HCT116 (cell line): ENCODE results near the gene FLNA. TPM values are rescaled to one million over a fixed set of nuclear protein-coding genes. Genes with fewer than 3 reads are reported as not detected.
"Not testable (repeated sequence)": the region's sequence is repeated elsewhere in the genome, so short reads cannot be mapped to it uniquely, and the experiment has no call there.

ENCODE experiments used
- ATAC-seq: fragments of 200-7000 bp; cut with Tn5 transposase; 2 replicates; pipeline ENCODE4 v1.9.1; 2020; ENCODE audit warnings: mild to moderate bottlenecking, moderate library complexity
- BruUV-seq: library from RNA; stranded (reverse); fragments of 400-500 nt; replicated peaks from 2 replicates; lab custom pipeline; 2021; lab: Mats Ljungman, UMichigan
- CTCF ChIA-PET: fragments of 300-600 bp; sonication (Branson Sonifier 250); formaldehyde crosslinking; loops from one replicate; lab custom pipeline; 2021; ENCODE audit warnings: antibody characterized with exemption; lab: Charles Lee
- POLR2A ChIA-PET: fragments of 300-600, 350-600 bp; sonication (Branson Sonifier 250); formaldehyde crosslinking; loops from one replicate; lab custom pipeline; 2021; ENCODE audit warnings: antibody characterized with exemption; lab: Charles Lee
- RAD21 ChIA-PET, 2 experiments: fragments of 300-600 bp; sonication (Branson Sonifier 250); formaldehyde crosslinking; loops; one replicate each; lab custom pipeline; 2023; ENCODE audit warnings: low total read pairs in 2 of 2; ENCODE audit not compliant: uncharacterized antibody in 2 of 2, unreplicated experiment in 2 of 2, low non-redundant PET in 1 of 2; lab: Charles Lee
- DNase-seq: peaks from one replicate; pipeline ENCODE4 v3.0.0-alpha.2; 2010; ENCODE audit warnings: low read depth, low spot score
- H2AFZ ChIP-seq: fragments of 200-600 bp; shearing (Covaris generic), sonication (generic); 2 replicates; pipeline ENCODE4 v1.6.1; 2017; ENCODE audit warnings: low read depth, mixed run types, mixed read lengths, antibody characterized with exemption, low read length; ENCODE audit not compliant: poor library complexity, severe bottlenecking
- H3K27ac ChIP-seq: 2 replicates; pipeline ENCODE4 v1.5.1; 2012; ENCODE audit warnings: low read depth, low read length
- H3K27me3 ChIP-seq: fragments of 200-600 bp; sonication (generic); 2 replicates; pipeline ENCODE4 v1.6.1; 2016; ENCODE audit warnings: mixed run types, low read length, mixed read lengths; ENCODE audit not compliant: insufficient read depth
- H3K36me3 ChIP-seq, 2 experiments: fragments of 200-500 bp in 1 of 2; fragments of 200-600 bp in 1 of 2; sonication (Bioruptor generic) in 1 of 2; sonication (generic) in 1 of 2; 2 replicates each; pipeline versions ENCODE4 v1.5.1 to v1.6.1; 2014 to 2016; ENCODE audit warnings: low read length in 2 of 2, inconsistent platforms in 1 of 2, mixed read lengths in 1 of 2, mixed run types in 1 of 2; ENCODE audit not compliant: insufficient read depth in 2 of 2, control insufficient read depth in 1 of 2
- H3K4me1 ChIP-seq, 2 experiments: fragments of 200-600 bp in 1 of 2; sonication (generic) in 1 of 2; 2 replicates each; pipeline versions ENCODE4 v1.5.1 to v1.6.1; 2012 to 2017; ENCODE audit warnings: low read length in 2 of 2, inconsistent platforms in 1 of 2, mild to moderate bottlenecking in 1 of 2, mixed read lengths in 1 of 2, mixed run types in 1 of 2, moderate library complexity in 1 of 2; ENCODE audit not compliant: insufficient read depth in 2 of 2, control insufficient read depth in 1 of 2
- H3K4me2 ChIP-seq: fragments of 200-600 bp; sonication (generic); 2 replicates; pipeline ENCODE4 v1.6.1; 2017; ENCODE audit warnings: mixed run types, low read length, mixed read lengths
- H3K4me3 ChIP-seq, 2 experiments: fragments of 200-600 bp in 1 of 2; sonication (generic) in 1 of 2; replicated peaks in 1 of 2; 2 replicates each; pipeline ENCODE4 v1.5.1; 2011 to 2016; ENCODE audit warnings: low read length in 2 of 2, control low read depth in 1 of 2, low read depth in 1 of 2, mild to moderate bottlenecking in 1 of 2, mixed read lengths in 1 of 2, mixed run types in 1 of 2
- H3K79me2 ChIP-seq: fragments of 200-600 bp; sonication (generic); 2 replicates; pipeline ENCODE4 v1.6.1; 2017; ENCODE audit warnings: mild to moderate bottlenecking, mixed run types, low read length, moderate library complexity, mixed read lengths; ENCODE audit not compliant: insufficient read depth
- H3K9ac ChIP-seq: fragments of 200-600 bp; sonication (generic); 2 replicates; pipeline ENCODE4 v1.6.1; 2016; ENCODE audit warnings: low read length, mixed read lengths
- H3K9me2 ChIP-seq: fragments of 200-600 bp; sonication (generic), shearing (Covaris generic); 2 replicates; pipeline ENCODE4 v1.6.1; 2017; ENCODE audit warnings: mixed run types, mild to moderate bottlenecking, moderate library complexity; ENCODE audit not compliant: insufficient read depth
- H3K9me3 ChIP-seq, 2 experiments: fragments of 200-500 bp in 1 of 2; fragments of 200-600 bp in 1 of 2; sonication (Bioruptor generic) in 1 of 2; sonication (generic) in 1 of 2; 2 replicates each; pipeline ENCODE4 v1.6.1; 2014 to 2017; ENCODE audit warnings: low read length in 2 of 2, mixed read lengths in 2 of 2, inconsistent platforms in 1 of 2, low read depth in 1 of 2, mild to moderate bottlenecking in 1 of 2, mixed run types in 1 of 2, moderate library complexity in 1 of 2; ENCODE audit not compliant: control insufficient read depth in 1 of 2, insufficient read depth in 1 of 2
- H4K20me1 ChIP-seq: fragments of 200-600 bp; sonication (generic), shearing (Covaris generic); 2 replicates; pipeline ENCODE4 v1.6.1; 2017; ENCODE audit warnings: mixed run types, mild to moderate bottlenecking, moderate library complexity; ENCODE audit not compliant: insufficient read depth
- EGR1 ChIP-seq: IDR thresholded peaks from 2 replicates; pipeline ENCODE4 v1.6.1; 2012; ENCODE audit warnings: low read depth
- EZH2 ChIP-seq: fragments of 200-600 bp; sonication (generic); IDR thresholded peaks from 2 replicates; pipeline ENCODE4 v1.6.1; 2017; ENCODE audit warnings: antibody characterized with exemption, mixed run types
- EZH2phosphoT487 ChIP-seq: fragments of 200-600 bp; IDR thresholded peaks from 2 replicates; pipeline ENCODE4 v1.6.1; 2018; ENCODE audit warnings: antibody characterized with exemption, borderline replicate concordance
- FOSL1 ChIP-seq: IDR thresholded peaks from 2 replicates; pipeline ENCODE4 v1.6.1; 2012; ENCODE audit warnings: low read depth
- JUND ChIP-seq: IDR thresholded peaks from 2 replicates; pipeline ENCODE4 v1.6.1; 2012
- POLR2A ChIP-seq: IDR thresholded peaks from 2 replicates; pipeline ENCODE4 v1.7.0; 2011; ENCODE audit warnings: borderline replicate concordance; ENCODE audit not compliant: insufficient read depth, insufficient read length; ENCODE audit errors: extremely low read depth
- SP1 ChIP-seq: IDR thresholded peaks from 2 replicates; pipeline ENCODE4 v1.6.1; 2012; ENCODE audit warnings: low read depth
- SRF ChIP-seq: IDR thresholded peaks from 2 replicates; pipeline ENCODE4 v1.6.1; 2012; ENCODE audit warnings: low read depth
- intact Hi-C: fragments of 100-400 bp; cut with micrococcal nuclease; formaldehyde crosslinking; loops from 2 replicates; pipeline ENCODE4 v1.10.0; 2022
- total RNA-seq: library from RNA; stranded (reverse); gene quantifications from one replicate; pipeline ENCODE4 v1.2.1, GENCODE V29; 2021; ENCODE audit not compliant: unreplicated experiment
- TF ChIP-seq, protein P1 (sequence below): IDR thresholded peaks from 2 replicates; pipeline ENCODE4 v1.6.1; 2012; ENCODE audit warnings: low read depth
- TF ChIP-seq, protein P2 (sequence below), 3 experiments: fragments of 200-600 bp in 1 of 3; sonication (generic) in 1 of 3; IDR thresholded peaks in 2 of 3; conservative IDR thresholded peaks in 1 of 3; 2 replicates each; pipeline ENCODE4 v1.5.1; 2012 to 2017; ENCODE audit warnings: low read depth in 2 of 3, low read length in 2 of 3, antibody characterized with exemption in 1 of 3, borderline replicate concordance in 1 of 3, control low read depth in 1 of 3, mild to moderate bottlenecking in 1 of 3, mixed read lengths in 1 of 3, mixed run types in 1 of 3, moderate library complexity in 1 of 3; ENCODE audit not compliant: insufficient read depth in 1 of 3
- TF ChIP-seq, protein P3 (sequence below): IDR thresholded peaks from 2 replicates; pipeline ENCODE4 v1.6.1; 2012

The FLNA gene
- total RNA-seq, 1 experiment from 2014 or later = 546 TPM

DNA sequence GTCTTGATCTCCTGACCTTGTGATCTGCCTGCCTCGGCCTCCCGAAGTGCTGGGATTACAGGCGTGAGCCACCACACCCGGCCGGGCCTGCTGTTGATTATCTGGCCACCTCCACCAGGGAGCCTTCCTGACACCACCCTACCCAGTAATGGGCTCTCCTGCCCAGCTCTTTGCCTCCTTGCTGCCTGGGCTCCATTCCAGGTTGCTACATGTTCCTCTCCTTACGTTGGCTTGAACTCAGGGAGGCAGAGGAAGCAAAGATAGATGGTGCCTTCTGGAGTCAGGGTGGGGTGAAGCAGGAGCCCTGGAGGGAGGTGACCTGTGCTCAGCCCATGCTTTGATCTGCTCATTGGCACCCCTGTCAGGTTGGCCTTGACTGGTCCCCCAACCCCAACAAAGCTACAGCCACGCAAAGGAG, 26.3 kb downstream of the FLNA start:
- CTCF ChIA-PET = no interaction called here
- no peak overlapping the region for H3K9ac ChIP-seq
- H4K20me1 ChIP-seq = no peaks in the 10 kb centered on the region
- POLR2A ChIA-PET = no interaction called here
- H3K4me1 ChIP-seq = no peaks in the 10 kb centered on the region
- intact Hi-C loops = no loop called here
- RAD21 ChIA-PET = no interaction called here
- H3K27ac ChIP-seq = no peak overlapping the region
- H3K9me2 ChIP-seq = no peaks in the 10 kb centered on the region
- no peak overlapping the region for H3K4me3 ChIP-seq
- H3K4me2 ChIP-seq = no peak overlapping the region
- H3K9me3 ChIP-seq = no peaks in the 10 kb centered on the region
- DNase-seq (no peak), ATAC-seq (no peak)
- TF ChIP-seq, protein P1, sequence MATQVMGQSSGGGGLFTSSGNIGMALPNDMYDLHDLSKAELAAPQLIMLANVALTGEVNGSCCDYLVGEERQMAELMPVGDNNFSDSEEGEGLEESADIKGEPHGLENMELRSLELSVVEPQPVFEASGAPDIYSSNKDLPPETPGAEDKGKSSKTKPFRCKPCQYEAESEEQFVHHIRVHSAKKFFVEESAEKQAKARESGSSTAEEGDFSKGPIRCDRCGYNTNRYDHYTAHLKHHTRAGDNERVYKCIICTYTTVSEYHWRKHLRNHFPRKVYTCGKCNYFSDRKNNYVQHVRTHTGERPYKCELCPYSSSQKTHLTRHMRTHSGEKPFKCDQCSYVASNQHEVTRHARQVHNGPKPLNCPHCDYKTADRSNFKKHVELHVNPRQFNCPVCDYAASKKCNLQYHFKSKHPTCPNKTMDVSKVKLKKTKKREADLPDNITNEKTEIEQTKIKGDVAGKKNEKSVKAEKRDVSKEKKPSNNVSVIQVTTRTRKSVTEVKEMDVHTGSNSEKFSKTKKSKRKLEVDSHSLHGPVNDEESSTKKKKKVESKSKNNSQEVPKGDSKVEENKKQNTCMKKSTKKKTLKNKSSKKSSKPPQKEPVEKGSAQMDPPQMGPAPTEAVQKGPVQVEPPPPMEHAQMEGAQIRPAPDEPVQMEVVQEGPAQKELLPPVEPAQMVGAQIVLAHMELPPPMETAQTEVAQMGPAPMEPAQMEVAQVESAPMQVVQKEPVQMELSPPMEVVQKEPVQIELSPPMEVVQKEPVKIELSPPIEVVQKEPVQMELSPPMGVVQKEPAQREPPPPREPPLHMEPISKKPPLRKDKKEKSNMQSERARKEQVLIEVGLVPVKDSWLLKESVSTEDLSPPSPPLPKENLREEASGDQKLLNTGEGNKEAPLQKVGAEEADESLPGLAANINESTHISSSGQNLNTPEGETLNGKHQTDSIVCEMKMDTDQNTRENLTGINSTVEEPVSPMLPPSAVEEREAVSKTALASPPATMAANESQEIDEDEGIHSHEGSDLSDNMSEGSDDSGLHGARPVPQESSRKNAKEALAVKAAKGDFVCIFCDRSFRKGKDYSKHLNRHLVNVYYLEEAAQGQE = no peak
- TF ChIP-seq EZH2 (no peak), EZH2phosphoT487 (no peak), FOSL1 (no peak), JUND (no peak), SP1 (no peak), EGR1 (no peak), POLR2A (no peak), SRF (no peak)
- TF ChIP-seq, protein P2, sequence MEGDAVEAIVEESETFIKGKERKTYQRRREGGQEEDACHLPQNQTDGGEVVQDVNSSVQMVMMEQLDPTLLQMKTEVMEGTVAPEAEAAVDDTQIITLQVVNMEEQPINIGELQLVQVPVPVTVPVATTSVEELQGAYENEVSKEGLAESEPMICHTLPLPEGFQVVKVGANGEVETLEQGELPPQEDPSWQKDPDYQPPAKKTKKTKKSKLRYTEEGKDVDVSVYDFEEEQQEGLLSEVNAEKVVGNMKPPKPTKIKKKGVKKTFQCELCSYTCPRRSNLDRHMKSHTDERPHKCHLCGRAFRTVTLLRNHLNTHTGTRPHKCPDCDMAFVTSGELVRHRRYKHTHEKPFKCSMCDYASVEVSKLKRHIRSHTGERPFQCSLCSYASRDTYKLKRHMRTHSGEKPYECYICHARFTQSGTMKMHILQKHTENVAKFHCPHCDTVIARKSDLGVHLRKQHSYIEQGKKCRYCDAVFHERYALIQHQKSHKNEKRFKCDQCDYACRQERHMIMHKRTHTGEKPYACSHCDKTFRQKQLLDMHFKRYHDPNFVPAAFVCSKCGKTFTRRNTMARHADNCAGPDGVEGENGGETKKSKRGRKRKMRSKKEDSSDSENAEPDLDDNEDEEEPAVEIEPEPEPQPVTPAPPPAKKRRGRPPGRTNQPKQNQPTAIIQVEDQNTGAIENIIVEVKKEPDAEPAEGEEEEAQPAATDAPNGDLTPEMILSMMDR (IDR thresholded peaks at IDR 0.05 in 2 of 3, conservative IDR thresholded peaks at IDR 0.05 in 1 of 3; ENCODE audit: borderline replicate concordance in 1 of 3, insufficient read depth in 1 of 3, low read depth in 2 of 3, low read length in 2 of 3) = no peak
- TF ChIP-seq, protein P3, sequence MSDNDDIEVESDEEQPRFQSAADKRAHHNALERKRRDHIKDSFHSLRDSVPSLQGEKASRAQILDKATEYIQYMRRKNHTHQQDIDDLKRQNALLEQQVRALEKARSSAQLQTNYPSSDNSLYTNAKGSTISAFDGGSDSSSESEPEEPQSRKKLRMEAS = no peak
- BruUV-seq = no TSS peak
- H3K36me3 ChIP-seq = peaks cover 4 to 5% of the 10 kb centered on the region in 2 experiments; a peak in 2 of 4 replicates
- H2AFZ ChIP-seq = no peak overlapping the region
- H3K79me2 ChIP-seq = no peaks in the 10 kb centered on the region
- H3K27me3 ChIP-seq = no peaks in the 10 kb centered on the region

DNA sequence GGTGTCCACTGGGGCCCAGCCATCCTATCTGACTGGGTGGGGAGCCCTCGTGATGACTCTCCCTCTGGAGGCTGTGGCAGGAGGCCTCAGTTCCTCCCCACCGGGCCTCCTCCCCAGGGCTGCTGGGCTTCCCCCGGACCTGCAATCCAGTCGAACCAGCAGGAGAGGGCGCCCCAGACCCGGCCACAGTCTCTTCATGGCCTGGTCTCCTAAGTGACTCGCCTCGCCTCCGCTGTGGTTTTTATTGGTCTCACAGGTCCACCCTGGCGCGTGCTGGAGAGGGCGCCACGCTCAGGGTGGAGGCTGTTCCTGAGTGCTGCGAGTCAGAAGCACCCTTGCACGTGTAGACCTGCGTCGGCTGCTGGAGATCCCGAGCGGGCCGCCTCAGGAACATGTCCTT, 30.8 kb downstream of the FLNA start:
- H3K4me2 ChIP-seq, RAD21 ChIA-PET, H3K36me3 ChIP-seq, H4K20me1 ChIP-seq, H3K4me1 ChIP-seq, intact Hi-C loops, DNase-seq, H3K9me2 ChIP-seq, BruUV-seq, H3K4me3 ChIP-seq, H3K79me2 ChIP-seq, H3K9ac ChIP-seq, POLR2A ChIA-PET, H3K27ac ChIP-seq, H3K27me3 ChIP-seq, H2AFZ ChIP-seq, H3K9me3 ChIP-seq, CTCF ChIA-PET: not testable (repeated sequence)
- peak; percentile 50 for ATAC-seq
